CD4-positive, alpha-beta T cell treated with Interleukin-10 for 1 hour (primary cell): ENCODE data around the gene MTM1.
A peak's percentile ranks its signal among the peaks of the same experiment; 100 is the strongest.

Source experiments
- DNase-seq: peaks from one replicate; pipeline ENCODE4 v3.0.0-alpha.2; 2020

MTM1 gene

DNA sequence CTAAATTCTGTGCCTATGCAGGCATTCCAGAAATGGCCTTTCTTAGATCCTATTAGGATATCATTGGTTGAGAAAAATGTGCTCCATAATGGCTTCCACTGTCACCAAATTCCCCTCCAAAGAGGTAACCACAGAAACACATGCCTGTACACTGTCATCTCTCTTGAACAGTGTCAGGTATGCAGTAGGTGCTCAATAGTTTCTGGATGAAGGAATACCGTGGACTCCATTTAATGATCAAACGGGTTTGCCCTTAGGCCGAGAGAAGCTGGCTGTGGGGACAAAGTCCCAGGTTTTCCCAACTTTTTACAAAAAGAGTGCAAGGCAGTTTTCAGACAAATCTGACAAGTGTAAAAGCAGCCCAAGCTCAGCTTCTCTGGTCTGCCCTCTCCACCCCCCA lies 16.5 kb upstream of the MTM1 start:
- no peak for DNase-seq

DNA sequence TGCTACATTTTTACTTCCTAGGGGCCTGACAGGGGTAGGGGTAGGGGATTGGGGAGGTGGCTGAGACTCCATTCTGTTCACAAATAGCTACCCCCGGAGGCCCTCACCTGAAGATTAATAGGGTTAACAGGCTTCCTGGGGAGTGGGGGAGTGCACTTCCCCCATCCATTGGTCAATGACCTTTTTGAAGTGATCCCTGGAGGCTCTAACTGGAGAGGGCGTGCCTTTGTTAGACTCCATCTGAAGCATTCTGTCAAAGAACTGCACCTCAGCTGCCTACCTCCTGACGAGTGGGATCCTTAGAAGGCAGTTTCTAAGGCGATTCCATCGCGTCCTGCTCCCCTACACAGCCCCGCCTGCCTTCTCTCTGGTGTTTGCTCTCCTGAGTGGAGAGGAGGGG lies 10.0 kb upstream of the MTM1 start:
- DNase-seq: no peak

- no peak for DNase-seq
Observed at GRCh38 chrX:150564838-150565237, 3.6 kb upstream of the MTM1 start.

GRCh38 chrX:150565551-150565950 lies 2.9 kb upstream of the MTM1 start:
- DNase-seq: no peak

DNA sequence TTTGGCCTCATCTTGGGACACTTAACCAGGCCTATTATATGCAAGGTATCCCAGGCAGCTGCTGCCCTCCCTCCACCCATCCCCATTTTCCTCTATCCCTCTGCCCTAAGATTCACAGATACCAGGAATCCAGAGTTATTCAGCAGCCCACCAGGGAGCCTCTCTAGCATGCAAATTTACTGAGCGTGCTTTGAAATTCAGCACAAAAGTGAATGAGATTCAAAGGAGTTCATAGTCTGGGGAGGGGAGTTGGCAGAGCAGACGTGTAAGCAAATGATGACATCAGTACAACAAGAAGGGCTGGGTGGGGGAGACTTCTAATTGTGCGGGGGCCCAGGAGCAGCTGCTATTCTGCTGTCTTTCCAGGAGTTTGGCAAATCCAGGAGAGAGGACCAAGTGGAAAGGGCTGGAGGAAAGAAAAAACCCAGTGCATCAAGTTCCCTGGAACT lies 1.7 kb upstream of the MTM1 start:
- no peak for DNase-seq

GRCh38 chrX:150567645-150568319 lies 639 bp upstream of the MTM1 start:
- DNase-seq: no peak

DNA sequence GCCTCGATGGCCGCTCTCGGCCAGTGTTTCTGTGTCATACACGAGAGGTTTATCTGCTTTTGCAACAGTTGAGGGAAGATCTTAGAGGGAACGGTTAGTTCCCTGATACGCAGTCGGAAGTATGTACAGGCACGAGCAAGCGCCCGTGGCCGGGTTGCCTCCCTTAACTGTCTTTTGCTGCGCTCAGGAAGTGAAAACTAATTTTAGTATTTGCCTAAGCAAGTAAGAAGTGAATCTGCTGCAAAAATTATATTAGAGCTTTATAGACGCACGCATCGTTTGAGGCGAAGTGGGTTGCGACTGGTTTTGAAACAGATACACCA lies 695 bp downstream of the MTM1 start:
- peak; percentile 40 for DNase-seq

- DNase-seq: peak; percentile 33
Observed at GRCh38 chrX:150570512-150570911, 2.1 kb downstream of the MTM1 start.

DNA sequence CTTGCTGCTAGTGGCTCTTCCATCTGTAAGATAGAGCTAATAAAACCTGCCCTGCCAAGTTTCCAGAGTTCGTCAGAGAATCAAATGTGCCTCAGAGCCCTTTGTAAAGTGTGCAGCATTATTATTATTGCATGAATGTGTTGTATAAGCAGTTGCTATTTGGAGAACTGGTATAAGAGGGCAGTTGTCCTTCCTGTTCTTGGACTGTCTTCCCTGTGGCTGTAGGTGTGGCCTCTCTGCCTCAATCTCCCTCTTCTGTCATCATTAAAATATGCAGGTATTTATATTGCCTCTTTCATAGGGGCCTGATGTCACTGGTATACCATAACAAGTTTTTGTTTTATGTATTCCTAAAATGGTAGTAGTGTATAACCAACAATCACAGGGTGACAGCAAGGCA lies 3.8 kb downstream of the MTM1 start:
- DNase-seq: no peak

DNA sequence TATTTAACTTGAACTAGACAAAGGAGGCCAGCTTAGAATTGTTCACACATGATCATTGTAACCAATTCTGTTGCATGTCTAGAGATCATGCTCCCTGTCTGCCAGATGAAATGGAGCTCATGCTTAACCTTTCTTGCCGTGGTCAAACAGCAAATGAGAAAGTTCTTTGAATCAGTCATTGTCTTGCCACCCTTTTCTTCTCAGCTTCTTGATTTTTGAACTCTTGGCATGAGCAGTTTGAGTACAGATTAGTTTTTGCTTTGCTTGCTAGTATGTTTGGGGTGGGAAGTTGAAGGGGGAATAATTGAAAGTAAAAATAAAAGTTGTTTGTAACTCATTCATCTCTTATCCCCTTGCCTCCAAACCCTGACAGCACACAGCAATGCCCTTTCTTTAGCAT lies 4.7 kb downstream of the MTM1 start:
- DNase-seq: no peak

GRCh38 chrX:150573702-150574101 lies 5.3 kb downstream of the MTM1 start:
- no peak for DNase-seq

DNA sequence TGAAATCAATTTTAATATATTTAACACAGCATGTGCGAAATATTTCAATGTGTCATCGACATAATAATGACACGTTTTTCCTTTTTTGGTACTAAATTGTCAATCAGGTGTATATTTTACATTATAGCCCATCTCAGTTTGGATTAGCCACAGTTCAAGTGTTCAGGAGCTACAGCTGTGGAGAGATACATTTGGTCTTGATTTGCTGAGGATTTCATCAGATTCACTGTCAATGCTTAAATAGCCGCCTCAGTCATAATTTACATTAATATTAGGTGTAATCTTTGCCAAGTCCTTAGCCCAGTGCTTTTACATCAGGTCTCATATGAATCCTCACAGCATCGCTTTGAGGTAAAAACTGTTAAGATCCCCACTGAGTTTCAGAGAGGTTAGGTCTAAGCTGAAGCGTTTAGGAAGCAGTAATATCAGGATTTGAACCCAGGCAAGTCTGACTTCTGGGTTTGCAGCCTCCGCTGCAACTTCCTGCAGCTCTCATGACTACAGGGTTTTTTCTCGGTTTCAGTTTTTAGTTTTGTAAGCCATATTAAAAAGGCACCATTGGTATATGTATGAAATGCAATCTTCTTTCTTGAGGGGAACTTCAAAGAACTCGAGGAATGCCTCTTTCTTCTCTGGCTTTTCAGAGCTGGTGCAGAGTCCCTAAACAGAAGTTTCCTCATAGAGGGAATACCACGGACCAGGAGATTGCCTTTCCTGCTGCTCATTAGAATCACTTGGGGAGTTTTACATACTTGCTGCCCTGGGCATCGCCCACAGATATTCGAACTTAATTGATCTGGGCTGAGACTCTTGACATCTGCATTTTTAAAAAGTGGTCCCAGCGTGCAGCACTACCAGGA lies 6.4 kb downstream of the MTM1 start:
- no peak for DNase-seq

GRCh38 chrX:150575419-150575814 lies 7.0 kb downstream of the MTM1 start:
- DNase-seq: peak; percentile 51

DNA sequence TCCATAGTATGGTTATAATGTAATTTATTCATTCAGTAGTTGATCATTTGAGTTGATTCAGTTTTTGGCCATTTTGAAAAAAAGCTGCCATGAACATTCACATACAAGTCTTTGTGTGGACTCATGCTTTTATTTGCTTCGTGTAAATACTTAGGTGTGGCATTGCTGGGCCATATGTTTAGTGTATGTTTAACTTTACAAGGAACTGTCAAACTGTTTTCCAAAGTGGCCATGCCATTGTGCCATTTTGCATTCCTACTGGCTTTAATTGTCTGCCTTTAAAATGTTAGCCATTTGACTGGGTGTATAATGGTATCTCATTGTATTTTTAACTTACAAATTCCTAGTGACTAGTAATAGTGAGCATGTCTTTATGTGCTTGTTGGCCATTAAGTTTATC lies 8.8 kb downstream of the MTM1 start:
- no peak for DNase-seq

DNA sequence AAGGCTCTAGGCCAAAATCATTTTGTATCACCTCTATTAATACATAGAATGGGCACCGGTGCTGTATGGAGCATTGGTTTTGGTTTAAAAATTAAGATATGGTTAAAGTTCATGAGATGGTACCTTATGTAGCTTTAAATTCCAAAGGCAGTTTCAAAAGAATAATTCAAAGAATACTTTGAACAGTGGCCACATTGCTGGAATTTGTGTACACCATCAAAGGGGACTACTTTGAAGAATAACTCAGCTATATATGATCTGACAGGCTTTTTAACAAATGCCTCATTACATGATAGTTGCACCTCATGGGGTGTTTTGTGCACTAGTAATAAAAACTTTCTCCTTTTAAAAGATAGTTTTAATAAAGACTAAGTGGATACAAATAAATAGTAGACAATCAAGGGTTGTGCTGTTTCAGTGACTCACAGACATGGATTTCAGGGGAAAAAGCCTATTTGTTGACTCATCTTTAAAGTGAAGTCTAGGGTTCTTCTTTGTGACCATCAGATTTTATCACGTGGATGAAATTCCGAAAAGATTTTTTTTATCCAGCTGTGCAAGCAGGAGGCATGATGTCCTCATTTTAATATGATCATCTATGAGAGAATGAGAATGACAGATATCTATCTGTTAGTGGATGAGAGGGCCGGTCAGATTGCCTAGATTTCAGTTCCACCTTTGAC lies 12.8 kb downstream of the MTM1 start:
- DNase-seq: no peak

GRCh38 chrX:150582338-150582948 lies 14.0 kb downstream of the MTM1 start:
- no peak for DNase-seq

DNA sequence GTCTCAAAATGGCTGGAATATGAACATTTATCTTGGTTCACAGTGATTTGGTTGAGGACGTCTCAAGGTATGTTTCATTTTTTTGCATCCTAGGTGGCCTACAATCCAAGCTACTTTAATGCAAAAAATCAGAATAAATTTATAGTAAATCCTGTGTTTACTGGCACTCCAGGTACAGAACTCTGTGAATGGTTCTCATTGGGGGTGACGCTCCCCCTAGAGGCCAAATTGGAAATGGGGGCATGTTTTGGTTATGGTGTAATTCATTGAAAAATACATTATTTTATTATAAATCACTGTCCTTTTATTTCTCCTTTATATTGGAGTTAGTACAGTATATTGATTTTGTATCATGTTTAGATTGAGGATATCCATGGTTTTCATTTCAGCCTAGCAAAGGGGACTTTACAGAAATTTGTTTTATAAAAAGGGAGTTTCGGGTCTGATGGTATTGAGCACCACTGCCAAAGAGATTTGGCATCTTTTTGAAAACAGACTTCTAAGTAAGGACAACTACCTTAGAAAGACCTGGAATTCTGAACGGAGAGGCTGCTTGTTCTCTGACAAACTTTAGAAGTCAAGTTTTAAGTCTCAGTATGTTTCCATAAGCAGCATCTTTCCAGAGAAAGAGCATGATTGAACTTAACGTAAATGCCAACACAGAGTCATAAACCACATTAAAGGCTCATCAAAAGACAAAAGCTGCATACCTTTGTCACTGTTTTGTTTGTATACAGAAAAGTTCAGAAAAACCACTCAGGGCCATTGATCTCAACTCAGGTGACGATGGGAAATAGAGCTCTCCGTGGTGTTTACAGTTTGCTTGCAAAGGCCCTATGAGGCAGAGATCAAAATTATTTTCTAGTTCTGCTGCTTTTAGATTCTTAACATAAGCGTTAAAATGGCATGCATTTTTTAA lies 19.4 kb downstream of the MTM1 start:
- DNase-seq: peak; percentile 60

- DNase-seq: no peak
Observed at GRCh38 chrX:150594584-150594983, 26.2 kb downstream of the MTM1 start.

DNA sequence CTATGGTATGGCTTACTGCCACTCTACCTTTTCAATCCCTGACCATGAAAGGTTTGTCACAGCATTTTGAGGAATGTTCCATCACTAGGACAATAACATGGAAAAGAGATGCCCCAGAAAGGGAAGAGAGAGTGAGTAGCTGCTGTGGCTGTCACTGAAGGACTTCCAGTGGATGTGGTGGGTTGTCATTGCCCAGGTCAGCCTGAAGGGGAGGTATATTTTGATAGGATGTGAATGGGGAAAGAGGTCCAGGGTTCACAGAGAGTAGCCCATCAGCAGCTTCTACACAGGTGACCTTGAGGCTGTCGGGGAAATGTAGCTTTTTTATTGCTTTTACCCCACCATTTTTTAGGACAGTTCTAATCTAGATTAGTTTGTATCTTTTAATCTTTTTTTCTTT lies 30.8 kb downstream of the MTM1 start:
- no peak for DNase-seq

GRCh38 chrX:150602296-150602695 lies 33.9 kb downstream of the MTM1 start:
- DNase-seq: no peak

GRCh38 chrX:150602743-150603142 lies 34.3 kb downstream of the MTM1 start:
- no peak for DNase-seq

- no peak for DNase-seq
Observed at GRCh38 chrX:150605603-150606002, 37.2 kb downstream of the MTM1 start.
